Measurements from ENCODE around the gene CPLX3.

CPLX3 gene

DNA sequence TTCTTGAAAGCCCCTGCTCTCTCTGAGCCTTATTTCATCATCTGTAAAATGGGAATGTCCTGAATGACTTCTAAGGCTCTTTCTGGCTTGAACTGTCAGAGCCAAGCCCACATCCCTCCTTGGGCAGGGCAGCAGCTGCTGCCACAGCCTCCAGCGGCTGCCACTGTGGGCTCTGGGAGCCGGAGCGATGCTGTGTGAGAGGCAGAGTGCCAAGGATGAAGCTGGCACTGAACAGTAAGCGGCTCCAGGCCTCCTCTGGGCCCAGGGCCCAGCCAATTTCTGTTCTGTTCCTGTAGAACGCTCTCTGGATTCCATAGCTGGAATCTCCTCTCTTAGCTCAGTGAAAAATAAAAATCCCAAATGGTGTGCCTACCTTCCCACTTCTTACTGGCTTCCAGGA is 4.4 kb downstream of the CPLX3 start:
- peak; percentile 61 to 96 for DNase-seq

DNA sequence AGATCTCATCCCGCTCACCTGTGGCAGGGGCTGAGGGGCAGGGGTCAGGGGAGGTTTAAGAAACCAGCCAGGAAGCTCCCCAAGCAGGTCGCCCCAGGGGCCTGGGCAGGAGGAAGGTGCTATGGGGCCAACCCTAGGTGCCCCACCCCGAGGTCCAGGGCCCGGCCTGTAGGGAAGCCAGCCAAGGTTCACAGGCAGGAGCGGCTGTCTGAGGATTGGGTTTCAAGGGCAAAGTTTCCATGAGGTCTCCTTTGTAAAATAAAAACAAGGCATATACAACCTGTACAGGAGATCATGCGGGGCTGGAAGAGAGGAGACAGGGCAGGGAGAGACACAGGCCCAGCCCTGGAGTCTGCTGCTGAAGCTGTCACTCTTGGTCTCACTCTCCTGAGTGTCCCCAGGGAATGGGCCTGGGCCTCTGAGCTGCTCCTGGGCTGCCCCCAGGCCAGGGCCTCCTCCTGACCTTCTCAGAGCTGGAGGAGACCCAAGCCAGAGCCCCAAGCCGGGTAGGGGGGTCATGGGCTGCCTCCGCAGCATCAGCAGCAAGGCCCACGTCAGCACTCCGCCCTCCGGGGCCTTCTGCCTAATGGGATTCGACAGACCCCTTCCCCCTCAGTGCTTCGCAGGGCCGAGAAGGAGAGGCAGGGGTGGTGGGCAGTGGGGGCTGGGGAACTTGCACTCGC is 5.5 kb downstream of the CPLX3 start:
- DNase-seq = no peak

GRCh38 chr15:74832826-74833225 is 6.4 kb downstream of the CPLX3 start:
- DNase-seq = no peak

- DNase-seq = no peak
Observed at GRCh38 chr15:74833376-74834107, 7.1 kb downstream of the CPLX3 start.

DNA sequence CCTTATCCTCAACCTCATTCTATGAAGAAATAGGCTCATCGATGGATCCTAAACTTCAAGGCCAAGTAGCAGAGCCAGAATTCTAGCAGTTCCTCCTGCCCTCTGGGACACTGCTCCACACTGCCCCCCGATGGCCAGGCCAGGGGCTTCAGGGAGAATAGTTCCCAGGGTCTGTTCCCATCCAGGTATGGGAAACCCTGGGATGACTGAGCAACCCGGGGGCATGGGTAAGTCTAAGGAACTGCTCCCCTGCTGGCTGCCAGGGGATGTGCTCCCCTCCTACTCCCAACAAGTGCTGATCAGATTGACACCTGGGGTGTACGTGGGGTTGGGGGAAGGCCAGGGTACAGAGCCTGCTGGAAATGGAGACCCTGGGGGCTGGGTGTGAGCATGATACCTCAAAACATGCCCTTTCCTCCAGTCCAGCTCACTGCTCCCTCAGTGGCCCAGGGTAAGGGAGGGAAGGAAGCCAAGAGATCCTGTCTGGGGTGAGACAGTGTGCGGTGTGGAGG is 8.9 kb downstream of the CPLX3 start:
- peak; percentile 58 to 64 for DNase-seq

- no peak for DNase-seq
Observed at GRCh38 chr15:74836846-74837245, 10.4 kb downstream of the CPLX3 start.

- DNase-seq = no peak
Observed at GRCh38 chr15:74837482-74838136, 11.2 kb downstream of the CPLX3 start.

DNA sequence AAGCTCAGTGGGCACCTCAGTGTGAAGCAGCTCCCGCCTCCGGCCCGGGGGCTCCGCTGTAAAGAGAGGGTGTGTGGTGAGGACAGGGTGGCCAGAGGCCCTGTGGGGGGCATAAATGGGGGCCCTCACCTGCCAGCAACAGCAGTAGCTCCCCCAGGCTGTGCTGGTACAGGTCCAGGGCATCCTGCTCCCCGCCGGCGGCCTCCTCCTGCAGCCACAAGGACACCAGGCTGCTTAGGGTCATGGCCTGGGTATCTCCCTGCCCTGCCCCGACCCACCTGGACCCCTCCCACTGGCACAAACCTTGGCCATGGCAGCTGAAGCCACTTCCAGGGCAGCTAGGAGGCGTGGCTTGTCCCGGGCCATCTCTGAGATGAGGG is 11.7 kb downstream of the CPLX3 start:
- no peak for DNase-seq

- DNase-seq = no peak
Observed at GRCh38 chr15:74838746-74839525, 12.5 kb downstream of the CPLX3 start.

GRCh38 chr15:74839526-74840395 is 13.3 kb downstream of the CPLX3 start:
- DNase-seq = no peak

DNA sequence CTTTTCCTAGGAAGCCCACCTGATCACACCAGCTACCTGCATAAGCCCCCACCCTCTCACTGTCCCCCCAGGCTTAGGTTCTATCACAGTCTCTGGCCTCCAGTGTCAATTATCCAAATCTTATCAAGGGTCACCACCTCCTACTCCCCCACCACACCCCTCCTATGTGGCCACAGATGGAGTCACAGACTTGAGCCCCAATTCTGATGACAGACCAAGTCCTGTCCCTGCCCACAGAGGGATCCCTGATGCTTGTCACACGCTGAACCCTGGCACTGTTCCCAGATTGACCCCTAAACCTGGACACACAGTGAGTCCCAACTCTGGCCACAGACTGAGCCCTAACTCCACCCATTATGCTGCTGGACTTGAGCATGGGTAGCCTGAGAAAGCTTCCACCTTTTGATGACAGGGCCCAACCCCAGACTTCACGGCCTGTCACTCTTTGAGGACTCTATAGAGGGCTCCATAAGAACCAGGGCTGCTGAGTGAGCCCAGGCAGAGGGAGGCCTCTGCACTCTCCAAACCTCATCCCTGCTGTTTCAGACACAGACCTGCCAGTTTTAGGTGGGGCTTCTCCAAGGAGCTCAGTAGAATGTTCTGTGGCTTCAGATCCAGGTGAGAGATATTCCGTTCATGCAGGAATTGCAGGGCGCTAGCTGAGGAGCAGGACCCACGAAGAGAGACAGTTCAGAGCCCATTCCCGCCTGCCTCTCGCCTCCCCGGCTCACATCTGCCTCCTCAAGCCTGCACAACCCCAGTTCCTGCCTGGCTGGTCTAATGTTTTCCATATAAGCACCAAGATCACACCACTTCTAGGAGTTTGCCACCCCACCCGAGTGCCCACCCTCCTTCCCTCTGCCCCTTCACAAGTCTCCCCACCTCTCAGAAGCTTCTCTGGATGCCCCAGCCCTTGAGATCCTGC is 14.7 kb downstream of the CPLX3 start:
- no peak for DNase-seq

GRCh38 chr15:74841891-74842373 is 15.5 kb downstream of the CPLX3 start:
- no peak for DNase-seq

DNA sequence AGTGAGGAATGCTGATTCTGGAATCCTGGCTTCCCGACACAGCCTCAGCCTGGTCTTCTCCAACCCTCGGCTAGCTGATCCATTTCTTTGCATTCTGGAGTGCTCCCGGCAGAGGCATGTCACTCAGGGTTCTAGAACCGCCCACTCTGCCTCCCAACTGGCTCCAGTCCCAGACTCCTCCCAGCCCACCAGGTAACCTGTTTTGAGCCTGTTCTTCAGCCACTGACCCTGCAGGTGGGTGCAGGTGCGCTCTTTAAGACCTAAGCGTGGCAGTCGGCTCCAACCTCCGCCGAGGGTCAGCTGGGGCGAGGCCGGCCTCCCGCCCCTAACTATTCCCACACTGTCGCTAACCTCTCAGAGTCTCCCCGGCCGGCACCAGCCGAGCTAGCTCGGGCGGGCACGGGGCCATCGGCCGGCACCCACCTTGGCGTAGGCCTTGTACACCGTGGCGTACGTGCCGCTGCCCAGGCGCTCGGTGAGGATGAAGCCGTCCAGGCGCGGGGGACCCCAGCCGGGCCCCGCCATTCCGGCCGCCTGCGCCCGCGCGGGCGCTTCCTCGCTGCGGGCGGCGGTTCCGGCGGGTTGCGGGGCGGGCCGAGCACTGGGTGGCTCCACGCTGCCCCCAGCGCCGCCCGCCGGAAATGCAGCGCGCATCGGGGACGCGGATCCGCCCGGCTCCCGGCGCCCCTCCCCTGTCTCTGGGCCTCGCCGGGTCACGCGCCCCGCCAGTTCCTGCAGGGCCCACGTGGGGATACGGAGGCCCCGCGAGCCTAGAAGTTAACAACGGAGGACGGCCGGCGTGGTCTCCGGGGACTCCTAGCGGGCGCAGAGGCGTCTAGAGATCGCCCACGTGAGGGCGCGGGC is 16.4 kb downstream of the CPLX3 start, which contains the start of gene ULK3:
Gene ULK3 (minus strand): TSS at position 576 of the 864 bp plus-strand sequence. CDS start 51 bp downstream, at position 525.
- peak; percentile 39 to 86 for DNase-seq

DNA sequence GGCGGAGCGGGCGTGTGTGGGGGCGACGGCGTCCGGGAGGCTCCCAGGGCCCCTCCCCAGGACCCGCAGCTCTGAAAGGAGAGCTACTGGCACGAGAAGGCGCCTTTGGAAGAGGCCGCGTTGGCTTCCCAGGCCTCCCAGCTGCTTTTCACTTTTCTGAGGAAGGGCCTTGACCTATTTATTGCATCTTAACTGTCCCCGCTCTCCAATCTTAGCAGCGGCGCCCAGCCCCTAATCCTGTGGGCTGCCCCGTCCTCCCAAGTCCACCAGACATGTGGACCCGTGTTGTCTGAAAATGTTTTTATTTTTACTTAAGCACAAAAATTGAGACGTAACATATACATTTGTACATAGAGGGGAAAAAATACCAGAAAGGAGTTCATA is 17.0 kb downstream of the CPLX3 start:
- DNase-seq = no peak

DNA sequence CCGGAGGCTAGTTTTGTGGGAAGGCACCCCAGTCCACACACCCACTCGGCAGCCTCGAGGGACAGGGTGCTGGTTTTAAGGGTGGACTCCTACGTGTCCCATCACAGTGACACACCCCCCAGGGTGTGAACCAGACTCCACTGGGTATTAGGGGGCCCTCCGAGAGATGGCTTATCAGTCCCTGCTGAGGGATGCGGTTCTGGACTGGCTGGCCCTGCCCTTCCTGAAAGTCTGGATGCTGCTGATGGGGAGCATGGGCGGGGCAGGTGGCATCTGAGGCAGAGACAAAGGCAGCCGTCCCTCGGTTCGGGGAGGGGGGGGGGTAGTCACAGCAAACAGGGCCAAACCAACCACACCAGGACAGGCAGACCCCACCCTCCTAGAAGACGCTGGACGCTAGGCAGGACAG is 17.5 kb downstream of the CPLX3 start:
- DNase-seq = no peak

GRCh38 chr15:74844319-74845207 is 18.1 kb downstream of the CPLX3 start:
- DNase-seq = no peak

DNA sequence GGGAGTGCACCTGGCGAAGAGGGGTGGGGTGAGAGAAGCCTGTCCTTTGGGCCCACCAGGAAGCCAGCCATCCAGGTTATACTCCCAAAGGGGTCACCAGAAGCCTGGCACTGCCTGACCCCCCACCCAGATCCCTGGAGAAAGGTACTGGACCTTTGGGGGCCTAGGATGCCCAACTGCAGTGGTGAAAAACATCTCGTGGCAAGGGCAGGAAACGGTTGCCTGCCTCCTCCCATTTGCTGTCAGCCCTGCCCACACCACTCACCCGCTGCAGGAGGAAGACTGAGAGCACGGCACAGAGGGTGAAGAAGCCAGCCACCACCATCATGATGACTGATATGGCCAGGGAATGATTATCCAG is 18.8 kb downstream of the CPLX3 start:
- DNase-seq = no peak

GRCh38 chr15:74845581-74845980 is 19.2 kb downstream of the CPLX3 start:
- DNase-seq = no peak

GRCh38 chr15:74847432-74847831 is 21.0 kb downstream of the CPLX3 start:
- no peak for DNase-seq
